BJ (cell line): ENCODE results near the gene XPR1. TPM values are rescaled to one million over a fixed set of nuclear protein-coding genes. Genes with fewer than 3 reads are reported as not detected.

ENCODE experiments used
- CTCF ChIA-PET: fragments of 350-600 bp; formaldehyde crosslinking; extraction: SDS; loops from one replicate; lab custom pipeline; 2021; ENCODE audit warnings: antibody characterized with exemption, inconsistent platforms; lab: Yijun Ruan, JAX
- POLR2A ChIA-PET: fragments of 300-600 bp; sonication (Branson Sonifier 250); formaldehyde crosslinking; extraction: SDS; loops from one replicate; lab custom pipeline; 2021; ENCODE audit warnings: antibody characterized with exemption; lab: Charles Lee
- DNase-seq: peaks from one replicate; pipeline ENCODE4 v3.0.0-alpha.2; 2011; ENCODE audit warnings: low read depth
- H3K27me3 ChIP-seq: 2 replicates; pipeline ENCODE4 v1.6.0; 2011; ENCODE audit warnings: low read length; ENCODE audit not compliant: control insufficient read depth, insufficient read depth
- H3K36me3 ChIP-seq: 2 replicates; pipeline ENCODE4 v1.5.1; 2011; ENCODE audit warnings: low read length; ENCODE audit not compliant: control insufficient read depth, insufficient read depth
- H3K4me3 ChIP-seq: 2 replicates; pipeline ENCODE4 v1.5.1; 2011; ENCODE audit warnings: low read depth, mild to moderate bottlenecking, control low read depth, low read length
- CTCF ChIP-seq: IDR thresholded peaks from 2 replicates; pipeline ENCODE4 v1.5.1; 2011; ENCODE audit warnings: low read depth, mild to moderate bottlenecking, control low read depth, inconsistent platforms, low read length, moderate library complexity; ENCODE audit not compliant: insufficient read depth
- polyA plus RNA-seq: library from polyadenylated mRNA; depleted of rRNA; stranded (reverse); fragments of >200 nt; gene quantifications from 2 replicates; pipeline ENCODE4 v1.2.3, GENCODE V29; 2011

Gene XPR1
- polyA plus RNA-seq, 1 experiment = 17.3 TPM

- no peaks in the 10 kb centered on the region for H3K36me3 ChIP-seq
- no peak overlapping the region for H3K4me3 ChIP-seq
- ChIA-PET CTCF (interaction anchor here (1.4 kb wide), 1 partner anchor 14 kb away, joined by 3 read pairs; no protein-coding TSS in a partner anchor), POLR2A (no interaction called here)
- no peak for DNase-seq
- no peak for TF ChIP-seq CTCF
- H3K27me3 ChIP-seq = no peaks in the 10 kb centered on the region
Measured at GRCh38 chr1:180839547-180839946, 207.7 kb downstream of the XPR1 start.

- H3K27me3 ChIP-seq = no peaks in the 10 kb centered on the region
- H3K36me3 ChIP-seq = no peaks in the 10 kb centered on the region
- TF ChIP-seq CTCF = no peak
- ChIA-PET CTCF (interaction anchor here (0.9 kb wide), 1 partner anchor 12 kb away, joined by 3 read pairs; no protein-coding TSS in a partner anchor), POLR2A (no interaction called here)
- DNase-seq = no peak
- H3K4me3 ChIP-seq = no peak overlapping the region
Measured at GRCh38 chr1:180841415-180841814, 209.6 kb downstream of the XPR1 start.

- CTCF ChIA-PET = interaction anchor here (0.9 kb wide), 1 partner anchor 12 kb away, joined by 3 read pairs; no protein-coding TSS in a partner anchor
- Histone ChIP-seq H3K4me3 (no peak overlapping the region), H3K36me3 (no peaks in the 10 kb centered on the region), H3K27me3 (no peaks in the 10 kb centered on the region)
- TF ChIP-seq CTCF = no peak
- POLR2A ChIA-PET = no interaction called here
- DNase-seq = peak; percentile 67
Measured at GRCh38 chr1:180842052-180842451, 210.2 kb downstream of the XPR1 start.

GRCh38 chr1:180842491-180843275, 210.9 kb downstream of the XPR1 start:
- Histone ChIP-seq H3K36me3 (no peaks in the 10 kb centered on the region), H3K27me3 (no peaks in the 10 kb centered on the region), H3K4me3 (no peak overlapping the region)
- no peak for DNase-seq
- TF ChIP-seq CTCF = no peak
- ChIA-PET POLR2A (no interaction called here), CTCF (interaction anchor here (0.6 to 1.7 kb wide), 3 partner anchors 223 to 581 kb away, joined by 3 to 5 read pairs (median 3); no protein-coding TSS in a partner anchor)

GRCh38 chr1:180845352-180845751, 213.5 kb downstream of the XPR1 start:
- DNase-seq = no peak
- Histone ChIP-seq H3K27me3 (no peaks in the 10 kb centered on the region), H3K4me3 (no peak overlapping the region), H3K36me3 (no peaks in the 10 kb centered on the region)
- TF ChIP-seq CTCF = no peak
- POLR2A ChIA-PET = no interaction called here
- CTCF ChIA-PET = no interaction called here
